Fibroblast of upper back skin (primary cell): ENCODE data around the gene AGXT.

Experiments
- DNase-seq: peaks from one replicate; pipeline ENCODE4 v3.0.0-alpha.2; 2013

AGXT gene

GRCh38 chr2:240869956-240870875, 1.6 kb downstream of the AGXT start:
- DNase-seq = no peak

GRCh38 chr2:240871071-240871958, 2.7 kb downstream of the AGXT start:
- no peak for DNase-seq

GRCh38 chr2:240872317-240873097, 3.9 kb downstream of the AGXT start:
- no peak for DNase-seq

GRCh38 chr2:240873098-240873788, 4.6 kb downstream of the AGXT start:
- no peak for DNase-seq

GRCh38 chr2:240873805-240874714, 5.4 kb downstream of the AGXT start:
- peak; percentile 28 for DNase-seq

- no peak for DNase-seq
These were observed 6.1 kb downstream of the AGXT start for GRCh38 chr2:240874715-240875227.

- no peak for DNase-seq
These were observed 6.8 kb downstream of the AGXT start for GRCh38 chr2:240875228-240876034.

- DNase-seq = no peak
These were observed 7.4 kb downstream of the AGXT start for GRCh38 chr2:240876035-240876474.

- no peak for DNase-seq
These were observed 8.0 kb downstream of the AGXT start for GRCh38 chr2:240876475-240877251.

GRCh38 chr2:240877460-240878340, 9.1 kb downstream of the AGXT start:
- DNase-seq = no peak

GRCh38 chr2:240878341-240878936, 9.8 kb downstream of the AGXT start:
- no peak for DNase-seq

- DNase-seq = no peak
These were observed 10.5 kb downstream of the AGXT start for GRCh38 chr2:240879105-240879504.

- no peak for DNase-seq
These were observed 13.3 kb downstream of the AGXT start for GRCh38 chr2:240881913-240882312.

- no peak for DNase-seq
These were observed 15.6 kb downstream of the AGXT start for GRCh38 chr2:240884221-240884620.

GRCh38 chr2:240884745-240885144, 16.1 kb downstream of the AGXT start:
- DNase-seq = no peak

GRCh38 chr2:240885566-240885965, 16.9 kb downstream of the AGXT start:
- no peak for DNase-seq

- DNase-seq = no peak
These were observed 17.5 kb downstream of the AGXT start for GRCh38 chr2:240886023-240886565.
